ENCODE measurements around the gene PRSS38.

The PRSS38 gene

GRCh38 chr1:227890451-227891222, 75.2 kb downstream of the PRSS38 start:
- H3K4me3 ChIP-seq (replicated peaks; ENCODE audit: low read depth, low read length), result no peak overlapping the region
- DNase-seq (ENCODE audit: low read depth), result no peak
- no peak for TF ChIP-seq CTCF (IDR thresholded peaks at IDR 0.05; ENCODE audit: low read length, missing control alignments)

GRCh38 chr1:227891223-227891954, 75.9 kb downstream of the PRSS38 start:
- no peak for TF ChIP-seq CTCF (IDR thresholded peaks at IDR 0.05; ENCODE audit: low read length, missing control alignments)
- H3K4me3 ChIP-seq (replicated peaks; ENCODE audit: low read depth, low read length), result no peak overlapping the region
- no peak for DNase-seq (ENCODE audit: low read depth)

GRCh38 chr1:227891955-227892488, 76.5 kb downstream of the PRSS38 start:
- DNase-seq (ENCODE audit: low read depth), result no peak
- H3K4me3 ChIP-seq (replicated peaks; ENCODE audit: low read depth, low read length), result no peak overlapping the region
- TF ChIP-seq CTCF (IDR thresholded peaks at IDR 0.05; ENCODE audit: low read length, missing control alignments), result no peak

GRCh38 chr1:227892489-227893299, 77.2 kb downstream of the PRSS38 start:
- no peak overlapping the region for H3K4me3 ChIP-seq (replicated peaks; ENCODE audit: low read depth, low read length)
- TF ChIP-seq CTCF (IDR thresholded peaks at IDR 0.05; ENCODE audit: low read length, missing control alignments), result no peak
- DNase-seq (ENCODE audit: low read depth), result peak; percentile 29

GRCh38 chr1:227893300-227893948, 77.9 kb downstream of the PRSS38 start:
- TF ChIP-seq CTCF (IDR thresholded peaks at IDR 0.05; ENCODE audit: low read length, missing control alignments), result no peak
- DNase-seq (ENCODE audit: low read depth), result no peak
- no peak overlapping the region for H3K4me3 ChIP-seq (replicated peaks; ENCODE audit: low read depth, low read length)

All from fibroblast of pulmonary artery (primary cell).